Stomach (tissue), 4 donors: Measurements from ENCODE around the gene ZBTB39.
"Not testable (repeated sequence)": the region's sequence is repeated elsewhere in the genome, so short reads cannot be mapped to it uniquely, and the experiment has no call there.

Experiments used
- POLR2A ChIP-seq, 4 donors: fragments of 450-650 bp; IDR thresholded peaks; one replicate each; pipeline ENCODE4 v1.6.1; 2016; ENCODE audit warnings: antibody characterized with exemption in 4 of 4, control low read depth in 2 of 4, mild to moderate bottlenecking in 1 of 4, moderate library complexity in 1 of 4
- TF ChIP-seq, protein P1 (sequence below), 7 experiments: fragments of 450-650 bp in 4 of 7; fragments of 200-600 bp in 3 of 7; sonication (generic) in 3 of 7; IDR thresholded peaks; one replicate each; pipeline ENCODE4 v1.5.1; 2016 to 2019; ENCODE audit warnings: antibody characterized with exemption in 7 of 7, control low read depth in 2 of 7, mild to moderate bottlenecking in 1 of 7

DNA sequence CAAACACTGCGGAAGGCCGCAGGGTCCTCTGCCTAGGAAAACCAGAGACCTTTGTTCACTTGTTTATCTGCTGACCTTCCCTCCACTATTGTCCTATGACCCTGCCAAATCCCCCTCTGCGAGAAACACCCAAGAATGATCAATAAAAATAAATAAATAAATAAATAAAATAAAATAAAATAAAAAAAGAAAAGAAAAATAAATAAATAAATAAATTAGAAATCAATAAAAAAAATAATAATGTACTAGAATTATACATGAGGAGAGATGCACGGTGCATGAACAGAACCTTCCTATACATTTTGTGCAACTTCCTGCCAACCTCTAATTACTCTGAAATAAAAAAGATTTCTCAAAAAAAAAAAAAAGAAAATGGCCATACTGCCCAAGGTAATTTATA is 41.2 kb downstream of the ZBTB39 start:
- not testable (repeated sequence) for TF ChIP-seq POLR2A (IDR thresholded peaks at IDR 0.05)
- TF ChIP-seq, protein P1, sequence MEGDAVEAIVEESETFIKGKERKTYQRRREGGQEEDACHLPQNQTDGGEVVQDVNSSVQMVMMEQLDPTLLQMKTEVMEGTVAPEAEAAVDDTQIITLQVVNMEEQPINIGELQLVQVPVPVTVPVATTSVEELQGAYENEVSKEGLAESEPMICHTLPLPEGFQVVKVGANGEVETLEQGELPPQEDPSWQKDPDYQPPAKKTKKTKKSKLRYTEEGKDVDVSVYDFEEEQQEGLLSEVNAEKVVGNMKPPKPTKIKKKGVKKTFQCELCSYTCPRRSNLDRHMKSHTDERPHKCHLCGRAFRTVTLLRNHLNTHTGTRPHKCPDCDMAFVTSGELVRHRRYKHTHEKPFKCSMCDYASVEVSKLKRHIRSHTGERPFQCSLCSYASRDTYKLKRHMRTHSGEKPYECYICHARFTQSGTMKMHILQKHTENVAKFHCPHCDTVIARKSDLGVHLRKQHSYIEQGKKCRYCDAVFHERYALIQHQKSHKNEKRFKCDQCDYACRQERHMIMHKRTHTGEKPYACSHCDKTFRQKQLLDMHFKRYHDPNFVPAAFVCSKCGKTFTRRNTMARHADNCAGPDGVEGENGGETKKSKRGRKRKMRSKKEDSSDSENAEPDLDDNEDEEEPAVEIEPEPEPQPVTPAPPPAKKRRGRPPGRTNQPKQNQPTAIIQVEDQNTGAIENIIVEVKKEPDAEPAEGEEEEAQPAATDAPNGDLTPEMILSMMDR (IDR thresholded peaks at IDR 0.05): not testable (repeated sequence)
